Hematopoietic multipotent progenitor cell treated with erythropoietin and hydrocortisone succinate and interleukin-3 and kit ligand, for 6 days (in vitro differentiated cells): ENCODE results near the gene PHACTR1.
"Not testable (repeated sequence)": the region's sequence is repeated elsewhere in the genome, so short reads cannot be mapped to it uniquely, and the experiment has no call there.

ENCODE experiments used
- DNase-seq: peaks from one replicate; pipeline ENCODE4 v3.0.0-alpha.2; 2015

The PHACTR1 gene

GRCh38 chr6:13120483-13121482, 404.2 kb downstream of the PHACTR1 start:
- DNase-seq = peak; percentile 64

GRCh38 chr6:13124131-13124530, 407.6 kb downstream of the PHACTR1 start:
- no peak for DNase-seq

GRCh38 chr6:13125841-13126240, 409.3 kb downstream of the PHACTR1 start:
- DNase-seq = no peak

GRCh38 chr6:13131935-13132661, 415.5 kb downstream of the PHACTR1 start:
- no peak for DNase-seq

GRCh38 chr6:13133894-13134293, 417.3 kb downstream of the PHACTR1 start:
- DNase-seq = not testable (repeated sequence)

GRCh38 chr6:13135152-13135551, 418.6 kb downstream of the PHACTR1 start:
- DNase-seq = no peak

GRCh38 chr6:13139119-13139518, 422.6 kb downstream of the PHACTR1 start:
- DNase-seq = no peak

GRCh38 chr6:13140980-13141379, 424.4 kb downstream of the PHACTR1 start:
- DNase-seq = no peak

- peak; percentile 39 for DNase-seq
Measured at GRCh38 chr6:13141387-13141786, 424.8 kb downstream of the PHACTR1 start.

GRCh38 chr6:13142611-13143010, 426.0 kb downstream of the PHACTR1 start:
- DNase-seq = no peak

- no peak for DNase-seq
Measured at GRCh38 chr6:13146442-13146841, 429.9 kb downstream of the PHACTR1 start.

- no peak for DNase-seq
Measured at GRCh38 chr6:13147376-13147775, 430.8 kb downstream of the PHACTR1 start.

- no peak for DNase-seq
Measured at GRCh38 chr6:13147782-13148181, 431.2 kb downstream of the PHACTR1 start.

- DNase-seq = no peak
Measured at GRCh38 chr6:13152764-13153163, 436.2 kb downstream of the PHACTR1 start.

- no peak for DNase-seq
Measured at GRCh38 chr6:13156381-13156780, 439.8 kb downstream of the PHACTR1 start.

- no peak for DNase-seq
Measured at GRCh38 chr6:13157293-13157692, 440.7 kb downstream of the PHACTR1 start.

GRCh38 chr6:13159300-13159699, 442.7 kb downstream of the PHACTR1 start:
- DNase-seq = peak; percentile 60

GRCh38 chr6:13159822-13160221, 443.3 kb downstream of the PHACTR1 start:
- DNase-seq = not testable (repeated sequence)

- peak; percentile 46 for DNase-seq
Measured at GRCh38 chr6:13163161-13163944, 446.8 kb downstream of the PHACTR1 start.

- no peak for DNase-seq
Measured at GRCh38 chr6:13164291-13164690, 447.7 kb downstream of the PHACTR1 start.

GRCh38 chr6:13165502-13166172, 449.1 kb downstream of the PHACTR1 start:
- no peak for DNase-seq

- DNase-seq = no peak
Measured at GRCh38 chr6:13166269-13166668, 449.7 kb downstream of the PHACTR1 start.
